ENCODE results near the gene PAK5.

GRCh38 chr20:9531581-9531980 is 307.3 kb downstream of the PAK5 start:
- no peak for TF ChIP-seq CTCF (IDR thresholded peaks at IDR 0.05)
- no peak for TF ChIP-seq POLR2A (IDR thresholded peaks at IDR 0.05)
